NCI-H146 treated with DMSO at 0.1 percent for 48 hours (cell line): ENCODE data around the gene KIZ.

Experiments used
- DNase-seq: peaks from one replicate; lab custom pipeline; 2025; ENCODE audit not compliant: unreplicated experiment; lab: John Stamatoyannopoulos, UW

The KIZ gene, protein sequence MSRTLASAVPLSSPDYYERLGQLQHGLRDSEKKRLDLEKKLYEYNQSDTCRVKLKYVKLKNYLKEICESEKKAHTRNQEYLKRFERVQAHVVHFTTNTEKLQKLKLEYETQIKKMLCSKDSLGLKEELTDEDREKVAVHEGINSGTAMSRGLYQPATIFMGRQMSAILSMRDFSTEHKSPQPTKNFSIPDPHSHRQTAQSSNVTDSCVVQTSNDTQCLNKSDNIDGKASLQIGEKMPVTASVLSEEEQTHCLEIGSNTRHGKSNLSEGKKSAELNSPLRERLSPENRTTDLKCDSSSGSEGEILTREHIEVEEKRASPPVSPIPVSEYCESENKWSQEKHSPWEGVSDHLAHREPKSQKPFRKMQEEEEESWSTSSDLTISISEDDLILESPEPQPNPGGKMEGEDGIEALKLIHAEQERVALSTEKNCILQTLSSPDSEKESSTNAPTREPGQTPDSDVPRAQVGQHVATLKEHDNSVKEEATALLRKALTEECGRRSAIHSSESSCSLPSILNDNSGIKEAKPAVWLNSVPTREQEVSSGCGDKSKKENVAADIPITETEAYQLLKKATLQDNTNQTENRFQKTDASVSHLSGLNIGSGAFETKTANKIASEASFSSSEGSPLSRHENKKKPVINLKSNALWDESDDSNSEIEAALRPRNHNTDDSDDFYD

DNA sequence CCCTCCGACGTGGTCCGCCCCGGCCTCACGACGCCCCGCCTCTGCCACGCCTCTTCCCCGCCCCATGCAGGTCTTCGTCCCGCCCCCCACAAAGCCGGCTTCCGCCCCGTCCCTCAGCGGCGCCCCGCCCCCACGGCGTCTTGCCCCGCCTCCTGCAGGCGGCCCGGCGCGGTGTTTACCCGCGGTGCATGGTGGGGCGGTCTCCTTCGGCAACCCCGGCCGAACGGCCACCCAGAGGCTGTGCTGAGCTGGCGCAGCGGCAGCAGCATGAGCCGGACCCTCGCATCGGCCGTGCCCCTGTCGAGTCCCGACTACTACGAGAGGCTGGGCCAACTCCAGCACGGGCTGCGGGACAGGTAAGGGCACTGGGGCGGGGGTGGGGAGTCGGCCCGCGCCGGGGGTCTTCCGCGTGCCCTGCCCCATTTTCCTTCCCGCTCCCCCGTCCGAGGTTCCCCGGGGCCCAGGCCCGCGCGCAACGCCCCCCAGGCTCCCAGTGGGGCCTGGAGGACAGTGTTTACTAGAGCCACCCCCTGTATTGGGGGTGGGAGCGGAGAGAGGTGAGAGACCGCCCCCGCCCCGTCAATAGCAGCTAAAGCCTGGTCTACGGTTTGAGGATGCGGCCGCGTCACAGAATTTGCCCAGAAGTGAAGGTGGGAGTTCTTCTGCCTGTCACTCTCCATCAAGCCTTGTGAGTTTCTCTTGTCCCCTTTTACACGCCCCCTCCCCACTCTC, at the start of gene KIZ:
Gene KIZ (plus strand): TSS at position 234 of the 732 bp plus-strand sequence. CDS start 34 bp downstream, at position 268.
- DNase-seq, result peak; percentile 89

DNA sequence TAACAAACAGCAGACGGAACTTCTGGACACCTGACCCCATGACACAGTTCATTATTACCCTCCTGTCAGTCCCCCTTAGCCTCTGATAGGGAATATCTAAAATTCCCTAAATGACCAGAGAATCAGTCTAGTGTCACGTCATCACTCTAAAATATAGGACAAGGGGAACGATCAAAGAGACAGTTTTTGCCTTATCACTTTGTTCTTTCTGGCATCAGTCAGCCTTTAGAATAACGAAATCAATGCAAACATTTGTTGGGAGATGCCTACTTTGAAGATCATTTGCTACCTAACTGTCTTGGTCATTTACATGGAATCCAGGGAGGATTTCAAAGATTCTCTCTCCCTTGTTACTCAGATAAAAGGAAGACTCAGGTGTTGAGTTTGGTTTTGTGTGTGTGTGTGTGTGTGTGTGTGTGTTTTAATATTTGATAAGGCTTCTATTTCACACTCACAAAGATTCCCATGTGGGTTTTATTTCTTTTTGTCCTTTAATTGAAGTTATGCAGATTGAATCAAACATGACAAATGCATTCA, 48.0 kb upstream of the KIZ start:
- DNase-seq, result no peak

DNA sequence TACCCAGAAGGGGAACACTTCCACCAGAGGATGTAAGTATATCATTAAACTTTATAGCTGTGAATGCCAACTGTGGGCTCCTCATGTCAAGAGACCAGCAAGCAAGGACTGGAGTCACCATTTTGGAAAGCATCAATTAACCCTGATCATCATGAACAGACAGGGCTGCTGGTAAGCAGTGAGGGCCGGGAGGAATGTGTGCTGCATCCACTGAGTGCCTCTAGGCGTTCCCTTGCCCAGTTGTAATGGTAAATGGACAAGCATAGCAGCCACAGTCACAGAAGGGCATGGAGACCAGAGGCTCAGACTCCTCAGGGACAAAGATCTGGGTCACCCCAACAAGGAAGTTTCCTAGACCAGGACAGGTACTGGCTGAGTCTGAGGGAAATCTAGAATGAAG, 43.3 kb upstream of the KIZ start:
- DNase-seq, result no peak

DNA sequence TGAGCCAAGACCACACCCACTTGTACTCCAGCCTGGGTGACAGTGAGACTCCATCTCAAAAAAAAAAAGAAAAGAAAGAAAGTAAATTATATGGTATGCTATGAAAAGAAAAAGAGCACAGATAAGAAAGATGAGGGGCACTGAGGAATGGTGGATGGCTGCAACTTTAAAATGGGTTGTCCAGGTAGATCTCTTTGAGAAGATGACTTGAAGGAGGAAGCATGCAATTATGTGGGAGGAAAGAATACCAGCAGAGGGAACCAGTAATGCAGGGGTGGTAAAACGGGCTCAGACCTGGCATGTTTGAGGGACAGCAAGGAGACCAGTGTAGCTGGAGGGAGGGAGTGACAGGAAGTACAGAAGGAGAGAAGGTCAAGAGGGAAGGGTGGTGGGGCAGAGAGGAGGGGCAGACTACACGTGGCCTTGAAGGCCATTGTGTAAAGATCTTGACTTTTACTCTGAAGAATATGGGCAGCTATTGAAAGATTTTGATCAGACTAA, 42.0 kb upstream of the KIZ start:
- no peak for DNase-seq

DNA sequence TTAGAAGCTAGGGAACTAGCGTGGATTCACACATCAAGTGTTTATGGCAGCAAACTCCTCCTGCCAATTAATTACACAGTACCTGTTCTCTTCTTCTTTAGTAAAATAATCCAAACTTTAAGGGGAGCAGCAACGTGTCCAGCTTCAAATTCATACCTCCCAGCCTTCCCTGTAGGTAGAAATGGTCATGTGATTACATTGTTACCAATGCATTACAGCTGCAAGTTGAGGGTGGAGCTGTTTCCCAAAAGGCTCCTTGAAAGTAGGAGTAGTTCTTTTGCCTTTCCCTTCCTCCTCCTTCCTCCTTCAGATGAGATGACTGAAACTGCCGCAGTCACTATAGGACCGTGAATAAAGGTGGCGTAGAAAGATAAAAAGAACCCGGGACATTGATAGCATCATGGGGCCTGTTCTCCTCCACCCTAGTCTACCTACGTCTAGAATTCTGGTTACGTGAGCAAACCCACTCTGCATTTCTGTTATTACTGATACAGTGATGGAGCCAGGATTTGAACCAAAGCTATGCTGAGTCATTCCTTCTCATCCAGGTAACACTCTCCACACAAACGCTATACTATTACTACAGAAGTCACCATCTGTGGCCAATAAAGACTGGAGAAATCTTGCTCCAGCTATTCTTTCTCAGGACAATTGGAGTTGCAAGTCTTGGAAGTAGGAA, 37.9 kb upstream of the KIZ start:
- no peak for DNase-seq

DNA sequence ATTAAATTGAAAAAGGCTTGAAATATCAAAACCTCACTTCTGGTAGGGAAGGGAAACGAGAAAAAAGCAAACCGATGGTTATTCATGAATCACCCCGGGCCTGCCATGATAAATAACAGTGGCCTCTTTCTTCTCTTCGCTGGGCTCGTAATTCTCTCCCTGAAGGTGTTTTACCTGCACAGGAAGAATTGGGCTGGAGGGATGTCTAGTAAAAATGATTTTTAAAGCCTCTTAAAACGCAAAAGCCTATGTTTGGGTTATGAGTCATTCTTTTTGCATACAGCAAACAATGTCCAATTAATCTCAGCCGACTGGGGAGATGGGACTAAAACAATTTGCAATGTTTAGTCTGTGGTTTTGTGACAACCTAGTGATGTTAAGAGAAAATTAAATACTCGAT, 36.5 kb upstream of the KIZ start:
- no peak for DNase-seq

DNA sequence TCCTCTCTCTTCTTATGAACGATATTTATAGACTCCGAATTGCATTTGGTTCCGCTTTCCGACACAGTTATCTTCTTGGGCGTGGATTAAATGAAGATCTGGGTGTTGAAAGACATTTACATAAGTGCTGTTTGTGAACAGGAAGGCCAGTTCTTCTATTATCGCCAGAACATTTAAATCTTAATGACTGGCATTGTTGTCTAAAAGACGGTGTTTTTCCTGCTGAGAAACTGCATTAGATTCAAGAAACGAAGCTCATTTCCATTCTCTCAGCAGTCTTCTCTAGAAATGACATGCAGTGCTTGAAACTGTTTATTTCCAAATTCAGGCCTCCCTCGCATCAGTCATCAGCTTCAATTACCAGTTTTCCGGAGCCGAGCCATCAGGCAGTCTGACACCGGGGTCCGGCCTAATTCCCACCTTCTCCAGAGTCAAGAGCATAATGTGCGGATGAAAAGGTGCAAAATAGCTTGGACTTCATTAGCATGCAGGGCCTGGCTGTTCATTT, 35.7 kb upstream of the KIZ start:
- DNase-seq, result no peak

DNA sequence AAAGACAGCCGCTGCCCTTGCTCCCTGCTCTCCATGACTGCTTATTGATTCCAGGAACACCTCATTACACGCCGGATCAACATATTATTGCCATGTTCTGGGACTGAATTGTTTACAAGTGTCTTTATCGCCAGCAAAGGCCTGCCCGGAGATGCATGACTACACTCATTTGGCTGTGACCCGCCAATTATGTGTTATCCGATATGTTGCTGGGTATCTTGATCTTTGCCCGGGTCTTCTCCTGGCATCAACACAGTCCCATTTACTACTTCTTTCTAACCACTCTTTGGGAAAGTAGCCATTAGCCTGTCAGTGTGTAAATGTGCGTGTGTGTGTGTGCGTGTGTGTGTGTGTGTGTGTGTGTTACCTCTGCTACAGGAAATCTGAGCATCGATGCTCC, 35.2 kb upstream of the KIZ start:
- peak; percentile 62 for DNase-seq

DNA sequence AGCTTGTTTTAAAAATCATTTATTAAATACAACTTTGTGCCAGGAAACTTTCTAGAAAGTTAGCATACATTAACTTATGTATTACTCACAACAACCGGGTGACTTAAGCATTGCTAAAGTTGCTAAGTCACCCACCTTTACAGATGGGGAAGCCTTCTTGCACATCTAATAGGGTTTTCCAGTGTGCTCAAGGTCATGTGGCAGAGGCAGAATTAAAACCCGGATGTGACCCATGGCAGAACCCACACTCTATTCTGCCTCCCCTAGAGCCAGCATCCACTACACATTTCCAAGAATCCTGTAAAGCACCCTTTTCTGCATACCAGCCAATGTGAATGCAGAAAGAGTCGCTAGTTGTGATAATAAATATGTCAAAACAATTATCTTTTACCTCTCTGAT, 33.1 kb upstream of the KIZ start:
- no peak for DNase-seq

DNA sequence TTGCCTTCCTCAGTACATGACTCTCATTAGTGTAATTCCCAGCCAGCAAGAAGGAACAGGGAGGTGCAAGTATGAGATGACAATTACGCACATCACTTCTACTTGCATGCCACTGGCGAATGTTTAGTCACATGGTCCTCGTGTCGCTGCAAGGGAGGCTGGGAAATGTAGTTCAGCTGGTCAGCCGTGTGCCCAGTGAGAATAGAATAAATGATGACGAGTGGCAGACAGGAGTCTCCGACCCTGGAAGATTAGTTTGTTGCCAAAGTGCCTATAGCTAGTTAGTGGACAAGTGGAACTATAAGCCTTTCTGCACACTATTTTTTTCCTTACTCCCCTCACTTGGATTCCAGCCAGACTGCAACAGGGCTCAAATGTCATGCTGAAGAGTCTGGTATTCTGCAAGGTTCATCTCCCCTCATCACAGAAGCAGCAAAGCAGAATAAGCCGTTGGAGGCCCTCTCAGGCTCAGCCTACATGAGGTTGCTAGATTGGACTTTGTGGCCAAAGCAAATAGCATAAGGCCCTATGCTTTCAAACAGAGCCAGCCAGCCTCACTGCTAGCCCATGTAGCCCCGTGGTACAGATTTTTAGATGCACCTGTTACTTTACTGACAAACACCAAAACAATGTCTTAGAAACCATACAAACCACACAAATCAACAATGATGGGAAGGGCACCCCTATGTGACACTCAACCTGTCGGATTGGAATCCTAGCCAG, 29.4 kb upstream of the KIZ start:
- no peak for DNase-seq

DNA sequence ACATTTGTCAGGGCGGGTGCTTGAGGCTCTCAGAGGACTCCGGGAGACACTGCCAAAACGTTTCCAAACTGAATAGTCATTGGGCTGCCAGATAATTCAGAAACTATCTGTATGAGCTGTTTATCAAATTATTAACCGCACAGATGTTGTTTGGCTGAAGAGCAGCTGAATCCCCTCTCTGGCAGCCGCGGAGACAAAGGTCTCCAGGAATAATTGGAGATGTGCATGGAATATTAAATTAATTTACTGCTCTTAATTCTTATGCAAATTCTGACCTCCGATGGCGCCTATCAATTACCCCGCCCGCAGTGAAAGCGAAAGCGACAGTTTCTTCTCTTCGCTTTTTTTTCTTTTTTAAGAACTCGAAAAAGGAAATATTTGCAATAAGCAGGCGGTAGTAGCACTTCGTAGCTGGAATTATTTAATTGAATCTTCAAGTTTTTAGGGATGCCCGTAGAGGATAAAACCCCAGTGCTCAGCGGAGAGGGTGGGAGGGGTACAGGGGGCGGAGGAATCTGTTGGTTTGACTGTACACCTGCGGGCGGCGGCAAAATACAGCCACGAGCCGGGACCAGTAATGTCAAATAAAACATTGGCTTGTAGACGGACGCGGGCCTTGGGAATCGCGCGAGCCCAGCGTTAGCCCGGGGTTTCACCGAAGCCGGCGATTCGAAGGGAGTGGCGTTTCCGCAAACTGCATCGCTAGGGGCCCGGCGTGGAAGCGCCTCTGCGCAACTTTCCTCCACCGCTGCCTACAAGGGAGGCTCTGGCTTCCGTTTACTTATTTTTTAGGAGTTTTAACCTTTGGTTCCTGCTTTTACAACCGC, 25.9 kb upstream of the KIZ start:
- DNase-seq, result no peak

DNA sequence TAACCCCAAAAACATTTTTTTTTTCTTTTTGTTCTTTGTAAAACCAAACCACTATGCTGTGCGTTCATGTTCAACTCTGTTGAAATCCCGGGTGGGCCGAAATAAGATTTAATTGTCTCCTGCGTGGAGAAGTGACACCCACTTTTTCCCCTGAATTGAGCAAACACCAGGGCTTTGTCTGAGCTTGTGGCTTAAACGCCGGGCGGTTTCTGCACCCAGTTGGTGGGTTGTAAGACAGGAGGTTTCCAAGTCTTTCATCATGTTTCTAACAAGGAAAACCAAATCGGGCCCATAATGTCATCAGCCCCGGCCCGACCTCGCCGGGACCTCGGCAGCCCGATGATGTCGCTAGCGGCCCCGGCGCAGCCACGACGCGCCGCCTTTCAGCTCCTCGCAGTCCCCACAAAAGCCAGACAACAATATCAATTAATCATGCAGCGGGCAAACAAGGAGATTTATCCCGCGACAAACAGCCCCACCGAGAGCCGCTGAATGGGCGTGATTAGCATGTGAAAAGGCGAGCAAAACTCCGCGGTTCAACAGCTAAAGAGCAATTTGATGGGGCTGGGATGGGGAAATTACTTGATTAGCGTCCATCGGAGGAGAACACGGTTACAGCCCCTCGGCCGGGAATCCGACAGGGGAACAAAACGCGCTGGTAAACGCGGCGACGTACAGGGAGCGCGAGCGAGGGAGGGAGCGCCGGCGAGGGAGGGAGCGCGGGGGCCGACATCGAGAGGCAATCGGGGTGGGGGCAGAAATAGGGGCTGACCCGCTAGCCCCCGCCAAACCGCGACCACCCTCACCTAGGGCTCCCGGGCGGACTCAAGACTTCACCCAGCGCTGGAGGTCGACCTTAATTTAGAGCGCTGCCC, 25.1 kb upstream of the KIZ start:
- DNase-seq, result peak; percentile 40

DNA sequence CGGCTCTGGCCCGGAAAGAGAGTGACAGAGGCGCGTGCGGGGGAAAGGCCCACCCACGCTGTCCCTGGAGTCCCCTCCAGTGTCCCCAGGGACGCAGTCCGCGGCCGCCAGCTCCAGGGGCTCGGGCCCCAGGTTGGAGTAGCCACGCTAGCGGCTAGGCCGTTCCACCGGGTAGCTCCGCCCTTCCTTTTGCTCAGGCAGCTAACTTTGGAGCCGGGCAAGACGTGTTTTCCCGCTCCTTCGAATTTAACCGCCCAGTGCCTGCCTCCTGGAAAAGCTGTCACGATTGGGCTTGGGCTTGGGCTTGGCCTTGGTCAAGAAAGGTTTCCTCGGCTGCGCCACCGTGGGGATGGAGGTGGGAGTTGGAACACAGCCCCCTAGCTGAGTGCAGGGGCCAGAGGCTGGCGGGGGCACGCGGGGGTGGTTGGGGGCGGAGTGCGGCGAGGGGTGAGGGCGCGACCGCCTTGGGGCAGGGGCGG, 24.4 kb upstream of the KIZ start:
- peak; percentile 24 for DNase-seq

DNA sequence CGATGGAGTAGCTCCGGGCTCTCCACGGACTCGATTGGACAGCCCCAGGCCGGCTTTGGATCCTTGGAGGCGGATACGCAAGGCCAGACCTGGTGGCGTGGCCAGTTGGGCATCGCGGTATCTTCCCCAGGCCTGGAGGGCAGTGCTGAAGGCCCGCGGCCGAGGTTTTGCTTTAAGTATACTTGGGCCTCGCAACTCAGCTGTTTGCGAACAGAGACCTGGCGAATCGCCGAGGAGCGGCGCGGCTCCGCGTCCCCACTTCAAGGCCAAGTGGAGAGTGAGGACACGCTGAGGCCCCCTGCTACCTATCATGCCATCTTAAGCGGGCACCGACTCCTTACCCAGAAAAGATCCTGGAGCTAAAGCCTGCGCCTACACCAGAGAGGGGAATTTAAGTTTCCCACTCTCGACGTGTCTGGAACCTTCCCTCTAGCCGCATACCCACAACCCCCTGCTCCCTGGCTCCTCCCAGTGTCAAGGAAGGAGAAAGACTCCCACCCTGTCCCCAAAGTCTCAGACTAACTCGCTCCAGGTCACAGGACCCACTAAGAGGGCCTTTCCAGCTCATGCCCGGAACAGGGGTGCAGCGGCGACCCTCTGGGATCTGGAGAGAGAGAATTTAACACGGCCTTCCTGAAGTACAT, 23.8 kb upstream of the KIZ start:
- DNase-seq, result no peak

DNA sequence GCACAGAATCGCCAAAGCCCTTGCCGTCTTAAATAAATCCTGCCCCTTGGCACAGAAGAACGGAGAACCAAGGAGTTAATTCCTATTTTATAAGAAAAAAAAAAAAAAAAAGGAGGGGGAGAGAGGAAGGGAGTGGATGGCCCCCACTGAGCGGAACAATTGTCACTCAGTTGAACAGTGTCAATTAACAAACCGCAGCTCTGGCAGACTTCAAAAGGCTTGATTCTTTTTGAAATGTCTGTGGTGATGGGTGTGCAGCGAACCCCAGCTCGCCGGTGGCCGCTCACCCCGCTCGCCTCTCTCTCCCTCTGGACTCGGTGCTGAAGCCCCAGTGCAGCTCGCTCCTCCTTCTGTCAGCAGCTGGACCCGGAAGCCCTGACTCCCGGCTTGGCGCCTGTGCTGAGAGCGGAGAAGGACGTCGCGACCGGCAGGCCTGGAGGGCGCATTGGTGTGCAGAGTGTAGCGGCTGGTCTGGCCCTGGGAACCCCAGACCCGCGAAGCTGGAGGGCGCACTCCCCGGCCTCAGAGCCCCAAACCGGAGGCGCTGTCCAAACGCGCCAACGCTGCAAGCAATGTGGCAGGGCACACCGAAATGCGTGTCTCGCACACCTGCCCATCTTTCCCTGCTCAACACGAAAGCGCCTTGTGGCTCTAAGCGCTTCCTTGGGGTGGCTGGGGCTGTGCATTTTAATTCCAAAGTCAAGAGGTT, 23.1 kb upstream of the KIZ start:
- DNase-seq, result peak; percentile 32

DNA sequence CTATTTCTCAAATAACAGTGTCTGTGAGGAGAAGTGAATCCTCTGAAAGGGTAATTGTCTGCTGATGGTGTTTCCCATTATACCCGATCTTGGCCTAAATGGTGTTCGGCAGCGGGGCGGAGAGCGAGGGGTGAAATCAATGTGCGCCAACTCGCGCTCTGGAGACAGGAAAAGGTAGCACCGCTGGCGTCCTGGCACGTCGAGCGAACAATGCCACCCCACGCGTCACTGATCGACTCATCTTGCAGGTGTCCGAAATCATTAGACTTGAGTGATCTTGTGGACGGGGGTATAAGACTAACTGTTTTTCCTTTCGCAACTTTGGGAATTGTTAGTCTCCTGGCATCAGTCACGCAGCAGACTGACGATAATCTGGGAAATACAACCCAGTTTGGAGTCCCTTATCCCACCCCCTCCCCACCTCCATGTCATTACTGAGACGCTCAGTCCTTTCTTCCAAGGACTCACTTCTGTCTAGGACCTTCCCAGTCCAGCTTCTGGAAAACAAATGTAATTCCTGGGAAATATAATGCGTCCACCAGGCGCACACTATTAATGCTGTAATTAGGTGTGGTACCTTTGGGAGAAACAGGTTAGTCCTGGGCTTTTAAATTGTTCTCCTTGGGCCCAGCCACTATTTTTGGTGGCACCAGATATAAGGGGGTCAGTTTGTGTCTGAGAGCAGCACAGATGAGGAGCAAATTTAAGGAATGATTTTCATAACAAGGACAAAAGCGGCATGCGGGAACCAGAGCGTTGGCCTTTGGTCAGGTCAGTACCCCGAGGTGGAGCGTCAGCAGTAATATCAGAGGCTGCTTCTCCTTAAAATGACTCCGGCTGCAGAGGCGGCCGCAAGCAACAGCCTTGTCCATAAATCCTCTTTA, 22.1 kb upstream of the KIZ start:
- DNase-seq, result no peak
